BE2C (cell line): ENCODE measurements around the gene FCGR3A.
"Not testable (repeated sequence)": the region's sequence is repeated elsewhere in the genome, so short reads cannot be mapped to it uniquely, and the experiment has no call there.

Experiments
- DNase-seq: peaks from one replicate; pipeline ENCODE4 v3.0.0-alpha.2; 2020
- H3K27me3 ChIP-seq: fragments of 250-450 bp; sonication (Bioruptor Pico); 2 replicates; pipeline ENCODE4 v1.5.1; 2020; ENCODE audit warnings: mild to moderate bottlenecking
- H3K36me3 ChIP-seq: fragments of 250-450 bp; sonication (Bioruptor Pico); 2 replicates; pipeline ENCODE4 v1.5.1; 2020; ENCODE audit warnings: mild to moderate bottlenecking
- H3K4me1 ChIP-seq: fragments of 250-450 bp; sonication (Bioruptor Pico); 2 replicates; pipeline ENCODE4 v1.5.1; 2020
- H3K4me3 ChIP-seq: 2 replicates; pipeline ENCODE4 v1.5.1; 2011; ENCODE audit warnings: low read depth, low read length
- H3K9me3 ChIP-seq: fragments of 250-450 bp; sonication (Bioruptor Pico); 2 replicates; pipeline ENCODE4 v1.5.1; 2020
- TF ChIP-seq, protein P1 (sequence below): IDR thresholded peaks from 2 replicates; pipeline ENCODE4 v1.5.1; 2012; ENCODE audit warnings: mild to moderate bottlenecking, low read depth, low read length

Gene FCGR3A

DNA sequence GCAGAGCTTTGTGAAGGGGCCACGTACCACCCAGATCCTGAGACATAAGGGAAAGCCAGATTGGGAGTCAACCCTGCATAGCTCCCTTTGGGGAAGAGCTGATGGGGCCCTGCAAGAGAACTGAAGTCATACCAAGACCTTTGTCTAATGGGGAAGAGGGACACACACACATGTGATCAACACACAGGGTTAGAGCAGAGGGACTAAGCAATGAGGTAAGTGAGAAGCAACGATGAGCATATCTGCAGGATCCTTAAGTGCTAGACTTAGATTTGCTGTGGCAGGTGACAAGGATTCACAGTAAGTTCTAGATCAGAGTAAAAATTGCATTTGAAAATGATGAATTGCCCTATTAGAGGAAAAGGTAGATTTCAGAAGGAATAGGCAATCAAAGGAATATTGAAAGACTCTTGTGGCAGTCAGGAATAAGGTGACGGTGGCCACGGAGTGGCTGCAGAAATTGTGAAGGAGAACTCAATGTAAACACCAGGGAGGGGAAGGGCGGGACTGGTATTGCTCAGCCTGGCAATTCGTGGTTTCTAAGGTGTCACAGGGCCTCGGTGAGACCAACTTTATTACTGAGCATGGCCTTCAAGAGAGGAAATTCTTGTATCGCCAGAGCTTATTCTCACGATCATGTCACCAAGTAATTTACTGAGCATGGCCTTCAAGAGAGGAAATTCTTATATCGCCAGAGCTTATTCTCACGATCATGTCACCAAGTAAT lies 4.5 kb downstream of the FCGR3A start:
- H3K9me3 ChIP-seq, DNase-seq, H3K36me3 ChIP-seq, H3K27me3 ChIP-seq, H3K4me1 ChIP-seq, H3K4me3 ChIP-seq: not testable (repeated sequence)

DNA sequence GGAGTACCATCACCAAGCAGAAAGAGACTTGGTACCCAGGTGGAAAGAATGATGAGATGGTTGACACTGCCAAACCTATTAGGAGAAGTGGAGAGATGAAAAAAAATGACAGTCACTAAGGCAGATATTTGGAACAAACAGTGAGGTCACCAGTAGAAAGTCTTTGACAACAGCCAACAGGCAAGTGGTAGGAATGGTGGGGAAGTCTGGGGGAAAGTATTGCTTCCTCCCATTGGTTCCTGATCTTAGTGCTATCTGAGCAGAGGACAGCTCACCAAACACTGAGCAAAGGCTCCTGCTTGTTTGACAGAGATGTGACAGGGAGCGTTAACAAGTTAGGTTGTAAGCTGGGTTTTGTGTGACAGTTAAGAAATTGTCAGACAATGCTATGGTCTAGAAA lies 6.5 kb downstream of the FCGR3A start:
- not testable (repeated sequence) for H3K4me1 ChIP-seq, H3K36me3 ChIP-seq, H3K9me3 ChIP-seq, DNase-seq, H3K4me3 ChIP-seq, H3K27me3 ChIP-seq

DNA sequence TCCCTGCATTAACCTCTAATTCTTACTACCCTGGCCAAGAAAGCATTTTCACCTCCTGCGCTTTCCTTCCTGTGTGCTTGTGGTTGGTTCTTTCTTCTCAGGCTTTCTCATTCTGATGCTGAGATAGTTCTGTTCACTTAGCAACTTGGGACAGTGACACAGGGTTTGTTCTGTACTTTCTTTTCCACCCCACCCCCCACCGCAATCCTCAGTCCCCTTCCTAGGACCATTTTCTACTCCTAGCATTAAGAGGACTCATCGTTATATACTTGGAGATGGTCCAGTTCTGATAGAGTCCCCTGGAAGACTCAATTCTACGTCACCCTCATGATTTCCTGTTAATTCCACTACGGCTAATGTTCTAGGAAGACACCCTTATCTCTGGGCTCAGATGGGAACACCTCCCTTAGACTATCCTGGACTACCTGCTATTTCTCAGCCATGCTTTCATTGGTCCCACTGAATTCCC lies 7.5 kb downstream of the FCGR3A start:
- not testable (repeated sequence) for H3K4me1 ChIP-seq, H3K9me3 ChIP-seq, DNase-seq, H3K4me3 ChIP-seq, H3K36me3 ChIP-seq, H3K27me3 ChIP-seq

DNA sequence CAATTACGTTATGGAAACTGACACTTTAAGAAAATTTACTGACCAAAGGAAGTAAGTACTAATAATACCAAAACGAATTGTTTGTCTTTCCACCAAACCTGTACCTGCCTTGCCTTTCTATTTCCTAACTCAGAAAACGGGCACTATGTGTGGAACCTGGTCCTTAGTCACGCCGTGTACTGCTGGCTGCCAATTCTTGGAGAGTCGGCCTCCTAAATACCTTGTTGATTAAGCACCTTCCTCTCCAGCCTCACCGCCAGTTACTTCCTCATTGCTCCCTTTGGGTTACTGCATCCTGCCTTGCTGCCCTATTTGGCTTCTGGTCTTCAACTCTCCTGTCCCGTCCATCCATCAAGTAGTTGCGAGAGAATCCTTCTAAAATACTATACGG lies 9.1 kb downstream of the FCGR3A start:
- H3K4me3 ChIP-seq: peak overlapping the region; percentile 76
- H3K4me1 ChIP-seq, DNase-seq, H3K27me3 ChIP-seq, H3K36me3 ChIP-seq, H3K9me3 ChIP-seq: not testable (repeated sequence)

DNA sequence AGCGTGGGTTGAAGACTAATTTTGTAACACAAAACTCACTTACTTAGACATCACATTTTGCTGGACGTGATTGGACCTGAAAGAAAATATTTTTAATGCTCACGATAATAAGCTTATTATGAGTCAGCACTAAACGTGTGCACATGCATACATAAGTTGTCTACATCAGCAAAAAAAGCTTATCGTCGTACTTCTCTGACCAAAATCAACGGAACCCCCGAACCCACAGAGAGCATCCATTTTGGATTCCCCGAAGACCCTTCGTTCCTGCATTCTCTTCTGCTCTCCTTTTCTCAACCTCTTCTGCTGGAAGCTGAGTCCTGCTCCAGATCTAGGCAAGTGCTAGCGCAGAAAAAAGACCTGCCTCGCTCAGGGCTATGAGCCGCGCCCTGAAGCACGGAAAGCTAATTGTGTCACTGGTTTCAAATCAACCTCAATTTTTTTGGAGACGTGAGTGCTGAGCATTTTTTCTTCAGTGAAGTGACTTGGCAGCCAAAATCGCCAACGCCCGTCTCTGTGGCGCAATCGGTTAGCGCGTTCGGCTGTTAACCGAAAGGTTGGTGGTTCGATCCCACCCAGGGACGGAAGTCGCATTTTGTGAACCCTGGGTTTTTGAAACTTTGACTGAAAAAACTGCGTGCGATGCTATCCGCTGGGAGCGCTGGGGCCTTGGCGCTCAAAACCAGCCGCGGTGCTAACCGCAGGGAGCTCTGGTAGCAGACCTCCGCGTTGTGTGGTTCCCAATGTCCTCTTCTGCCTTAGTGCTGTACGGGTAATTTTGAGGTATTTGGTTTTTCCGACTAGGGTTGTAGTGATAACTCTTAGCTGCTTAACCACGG lies 9.7 kb downstream of the FCGR3A start:
- TF ChIP-seq, protein P1, sequence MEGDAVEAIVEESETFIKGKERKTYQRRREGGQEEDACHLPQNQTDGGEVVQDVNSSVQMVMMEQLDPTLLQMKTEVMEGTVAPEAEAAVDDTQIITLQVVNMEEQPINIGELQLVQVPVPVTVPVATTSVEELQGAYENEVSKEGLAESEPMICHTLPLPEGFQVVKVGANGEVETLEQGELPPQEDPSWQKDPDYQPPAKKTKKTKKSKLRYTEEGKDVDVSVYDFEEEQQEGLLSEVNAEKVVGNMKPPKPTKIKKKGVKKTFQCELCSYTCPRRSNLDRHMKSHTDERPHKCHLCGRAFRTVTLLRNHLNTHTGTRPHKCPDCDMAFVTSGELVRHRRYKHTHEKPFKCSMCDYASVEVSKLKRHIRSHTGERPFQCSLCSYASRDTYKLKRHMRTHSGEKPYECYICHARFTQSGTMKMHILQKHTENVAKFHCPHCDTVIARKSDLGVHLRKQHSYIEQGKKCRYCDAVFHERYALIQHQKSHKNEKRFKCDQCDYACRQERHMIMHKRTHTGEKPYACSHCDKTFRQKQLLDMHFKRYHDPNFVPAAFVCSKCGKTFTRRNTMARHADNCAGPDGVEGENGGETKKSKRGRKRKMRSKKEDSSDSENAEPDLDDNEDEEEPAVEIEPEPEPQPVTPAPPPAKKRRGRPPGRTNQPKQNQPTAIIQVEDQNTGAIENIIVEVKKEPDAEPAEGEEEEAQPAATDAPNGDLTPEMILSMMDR: peak; percentile 12; the same call in 1 of the 2 replicates
- H3K4me3 ChIP-seq: peak overlapping the region; percentile 76
- H3K9me3 ChIP-seq, H3K36me3 ChIP-seq, H3K27me3 ChIP-seq, H3K4me1 ChIP-seq: not testable (repeated sequence)
- peak; percentile 87 for DNase-seq

DNA sequence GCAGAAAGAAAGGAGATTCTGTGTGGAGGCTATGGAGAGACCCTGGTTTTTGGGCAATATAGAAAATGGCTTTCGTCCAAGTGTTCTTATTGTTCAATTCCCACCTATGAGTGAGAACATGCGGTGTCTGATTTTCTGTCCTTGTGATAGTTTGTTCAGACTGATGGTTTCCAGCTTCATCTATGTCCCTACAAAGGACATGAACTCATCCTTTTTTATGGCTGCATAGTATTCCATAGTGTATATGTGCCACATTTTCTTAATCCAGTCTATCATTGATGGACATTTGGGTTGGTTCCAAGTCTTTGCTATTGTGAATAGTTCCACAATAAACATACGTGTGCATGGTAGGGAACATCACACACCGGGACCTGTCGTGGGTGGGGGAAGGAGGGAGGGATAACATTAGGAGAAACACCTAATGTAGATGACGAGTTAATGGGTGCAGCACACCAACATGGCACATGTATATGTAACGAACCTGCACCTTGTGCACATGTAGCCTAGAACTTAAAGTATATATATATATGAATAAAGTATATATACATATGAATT lies 10.6 kb downstream of the FCGR3A start:
- not testable (repeated sequence) for H3K4me1 ChIP-seq, H3K27me3 ChIP-seq, DNase-seq, H3K9me3 ChIP-seq, H3K36me3 ChIP-seq
- H3K4me3 ChIP-seq: peak overlapping the region; percentile 76

DNA sequence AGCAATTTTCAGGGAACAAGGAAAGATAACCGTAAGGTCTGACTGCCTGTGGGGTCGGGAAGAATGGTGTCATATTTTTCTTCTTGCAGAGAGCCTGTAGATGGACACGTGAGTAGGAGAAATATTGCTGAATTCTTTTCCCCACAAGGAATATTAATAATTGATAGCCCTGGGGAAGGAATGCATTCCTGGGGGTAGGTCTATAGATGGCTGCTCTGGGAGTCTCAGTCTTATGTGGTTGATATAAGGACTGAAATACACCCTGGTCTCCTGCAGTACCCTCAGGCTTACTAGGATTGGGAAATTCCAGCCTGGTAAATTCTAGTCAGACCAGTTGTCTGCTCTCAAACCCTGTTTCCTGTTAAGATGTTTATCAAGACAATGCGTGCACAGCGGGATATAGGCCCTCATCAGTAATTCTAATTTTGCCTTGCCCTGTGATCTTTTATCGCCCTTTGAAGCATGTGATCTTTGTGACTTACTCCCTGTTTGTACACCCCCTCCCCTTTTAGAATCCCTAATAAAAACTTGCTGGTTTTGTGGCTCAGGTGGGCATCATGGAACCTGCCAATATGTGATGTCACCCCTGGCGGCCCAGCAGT lies 12.4 kb downstream of the FCGR3A start:
- not testable (repeated sequence) for H3K4me1 ChIP-seq, H3K4me3 ChIP-seq, H3K36me3 ChIP-seq, H3K9me3 ChIP-seq, H3K27me3 ChIP-seq, DNase-seq

DNA sequence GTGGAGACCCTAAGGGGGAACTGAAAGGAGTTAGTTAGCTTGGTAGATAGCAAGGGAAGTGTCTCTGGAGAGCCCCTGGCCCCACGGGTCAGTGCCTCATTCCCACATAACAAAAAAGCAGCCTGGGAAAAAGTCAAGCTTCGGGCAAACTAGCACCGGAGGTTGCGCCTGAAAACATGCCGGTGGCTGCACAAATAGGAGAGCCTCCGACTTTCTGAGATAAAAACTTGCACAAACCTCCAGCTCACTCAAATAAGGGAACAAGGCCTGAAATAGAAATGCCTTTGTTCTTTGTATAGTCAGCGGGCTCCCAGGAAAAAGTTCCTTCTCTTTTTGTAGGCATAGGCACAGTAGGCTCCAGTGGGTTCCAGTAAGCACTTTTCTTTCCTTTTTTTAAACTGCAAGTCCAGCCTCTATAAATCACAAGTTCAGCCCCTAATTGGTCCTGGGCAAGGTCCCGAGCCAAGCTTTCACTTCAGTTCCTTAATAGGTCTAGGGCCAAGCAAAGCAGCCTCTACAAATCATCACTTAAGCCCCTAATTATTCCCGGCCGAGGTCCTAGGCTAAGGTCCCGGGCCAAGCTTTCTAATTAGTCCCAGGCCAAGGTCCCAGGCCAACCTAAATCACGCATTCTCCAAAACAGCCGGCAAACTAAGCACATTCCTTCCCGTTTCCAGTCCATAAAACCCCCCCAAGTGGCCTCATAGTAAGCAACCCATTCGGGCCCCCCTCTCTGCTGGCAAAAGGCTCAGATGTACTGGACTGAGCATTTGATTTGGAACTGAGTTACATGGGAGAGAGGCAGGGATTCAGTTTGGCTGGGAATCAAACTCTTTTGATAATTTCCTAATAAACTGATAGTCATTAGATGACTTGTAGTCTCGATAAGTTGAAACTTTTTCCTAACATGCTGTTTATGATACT lies 16.7 kb downstream of the FCGR3A start:
- H3K4me3 ChIP-seq: peak overlapping the region; percentile 15
- not testable (repeated sequence) for H3K9me3 ChIP-seq, DNase-seq, H3K36me3 ChIP-seq, H3K27me3 ChIP-seq, H3K4me1 ChIP-seq

DNA sequence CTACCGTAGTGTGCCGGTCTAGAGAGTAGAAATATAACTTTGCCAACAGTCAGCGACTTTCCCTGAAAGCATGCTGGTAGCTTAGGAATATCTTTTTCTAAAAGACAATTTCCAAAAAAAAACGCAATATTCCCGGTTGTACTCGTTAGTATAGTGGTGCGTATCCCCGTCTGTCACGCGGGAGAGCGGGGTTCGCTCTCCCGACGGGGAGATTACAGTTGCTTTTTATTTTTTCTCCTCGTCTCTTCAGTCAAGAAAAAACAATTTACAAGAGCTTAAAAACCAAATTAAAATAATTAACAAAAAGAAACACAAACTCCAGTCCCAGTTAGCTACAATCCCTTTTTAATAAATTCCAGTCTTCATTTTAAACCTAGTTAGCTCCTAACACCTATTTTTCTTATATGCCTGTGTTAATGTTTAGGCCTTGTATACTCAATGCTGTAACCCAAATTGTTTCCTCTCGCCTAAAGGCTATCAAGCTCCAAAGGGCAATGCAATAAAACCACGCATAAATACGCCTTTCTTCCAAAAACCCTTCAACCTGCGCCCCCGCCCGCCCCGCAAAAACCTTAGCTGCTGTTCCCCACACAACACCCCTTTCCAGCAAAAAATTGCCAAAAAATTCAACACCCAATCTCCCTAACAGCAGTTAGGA lies 17.5 kb downstream of the FCGR3A start:
- Histone ChIP-seq H3K4me1 (no peaks in the 10 kb centered on the region), H3K27me3 (no peaks in the 10 kb centered on the region), H3K36me3 (no peaks in the 10 kb centered on the region), H3K9me3 (no peaks in the 10 kb centered on the region), H3K4me3 (peak overlapping the region; percentile 62)
- TF ChIP-seq, protein P1: no peak
- no peak for DNase-seq

DNA sequence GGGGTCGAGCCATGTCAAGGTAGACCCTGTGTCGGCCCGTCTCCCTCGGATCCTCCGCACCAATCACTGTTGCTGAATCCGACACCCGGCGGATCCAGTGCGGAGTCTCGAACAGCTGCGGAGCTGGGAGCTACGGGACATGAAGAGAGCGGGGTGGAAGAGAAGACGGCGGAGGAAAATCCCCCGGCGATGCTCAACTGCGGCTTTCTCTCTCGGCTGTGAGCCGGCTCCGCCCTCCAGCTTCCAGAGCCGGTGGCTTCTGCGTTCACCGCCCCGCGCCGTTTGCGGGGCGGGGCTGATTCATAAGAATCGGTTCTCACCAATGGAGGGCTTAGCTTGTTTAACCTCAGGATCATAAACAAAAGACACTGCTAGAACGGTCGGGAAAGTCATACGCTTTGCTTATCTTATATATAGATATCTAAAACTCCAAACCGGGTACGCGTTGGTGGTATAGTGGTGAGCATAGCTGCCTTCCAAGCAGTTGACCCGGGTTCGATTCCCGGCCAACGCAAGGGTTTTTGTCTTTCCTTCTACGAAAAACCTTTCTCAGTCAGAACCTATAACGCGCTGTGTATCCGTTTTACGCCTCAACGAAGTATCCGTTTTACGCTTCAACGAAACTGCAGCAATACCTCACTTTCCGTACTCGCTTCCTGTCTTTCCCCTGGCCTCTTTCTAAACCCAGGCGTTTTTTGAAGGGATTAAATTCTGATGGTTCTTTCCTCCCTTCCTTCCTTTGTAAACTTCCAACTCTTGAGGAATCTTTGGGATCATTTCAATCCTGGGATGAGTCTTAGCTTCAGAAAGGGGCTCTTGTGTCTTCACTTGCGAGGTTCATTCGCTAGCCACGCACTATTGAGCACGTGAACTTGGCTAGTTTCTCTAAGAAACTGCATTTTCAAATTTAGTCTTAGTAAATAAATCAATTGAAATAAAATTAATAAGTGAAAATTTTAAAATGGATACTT lies 18.7 kb downstream of the FCGR3A start:
- not testable (repeated sequence) for H3K36me3 ChIP-seq, H3K27me3 ChIP-seq, H3K9me3 ChIP-seq, H3K4me1 ChIP-seq
- peak; percentile 86 for DNase-seq
- peak overlapping the region; percentile 62 for H3K4me3 ChIP-seq

DNA sequence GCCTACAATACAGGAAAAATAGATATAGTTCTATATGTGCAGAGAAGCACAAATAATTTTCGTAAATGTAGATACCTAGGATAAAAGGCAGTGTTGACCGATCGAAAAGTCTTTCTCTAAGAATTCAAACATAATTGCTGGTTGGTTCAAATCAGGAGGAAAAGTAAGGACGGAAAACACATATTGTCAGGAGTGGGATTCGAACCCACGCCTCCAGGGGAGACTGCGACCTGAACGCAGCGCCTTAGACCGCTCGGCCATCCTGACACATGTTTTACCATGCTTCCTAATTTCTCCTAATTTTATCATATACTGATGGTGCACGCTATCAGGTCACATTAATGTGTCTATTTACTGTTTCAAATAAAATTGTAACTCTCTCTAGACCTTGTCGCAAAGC lies 19.5 kb downstream of the FCGR3A start:
- not testable (repeated sequence) for H3K27me3 ChIP-seq, H3K36me3 ChIP-seq, H3K4me1 ChIP-seq, H3K9me3 ChIP-seq
- DNase-seq: peak; percentile 72
- H3K4me3 ChIP-seq: peak overlapping the region; percentile 62
